HCT116 (cell line): ENCODE data around the gene IL3RA. TPM values are rescaled to one million over a fixed set of nuclear protein-coding genes. Genes with fewer than 3 reads are reported as not detected.

Experiments
- ATAC-seq: fragments of 200-7000 bp; cut with Tn5 transposase; 2 replicates; pipeline ENCODE4 v1.9.1; 2020; ENCODE audit warnings: mild to moderate bottlenecking, moderate library complexity
- BruUV-seq: library from RNA; stranded (reverse); fragments of 400-500 nt; replicated peaks from 2 replicates; lab custom pipeline; 2021; lab: Mats Ljungman, UMichigan
- CTCF ChIA-PET: fragments of 300-600 bp; sonication (Branson Sonifier 250); formaldehyde crosslinking; loops from one replicate; lab custom pipeline; 2021; ENCODE audit warnings: antibody characterized with exemption; lab: Charles Lee
- POLR2A ChIA-PET: fragments of 300-600, 350-600 bp; sonication (Branson Sonifier 250); formaldehyde crosslinking; loops from one replicate; lab custom pipeline; 2021; ENCODE audit warnings: antibody characterized with exemption; lab: Charles Lee
- RAD21 ChIA-PET, 2 experiments: fragments of 300-600 bp; sonication (Branson Sonifier 250); formaldehyde crosslinking; loops; one replicate each; lab custom pipeline; 2023; ENCODE audit warnings: low total read pairs in 2 of 2; ENCODE audit not compliant: uncharacterized antibody in 2 of 2, unreplicated experiment in 2 of 2, low non-redundant PET in 1 of 2; lab: Charles Lee
- DNase-seq: peaks from one replicate; pipeline ENCODE4 v3.0.0-alpha.2; 2010; ENCODE audit warnings: low read depth, low spot score
- H2AFZ ChIP-seq: fragments of 200-600 bp; shearing (Covaris generic), sonication (generic); 2 replicates; pipeline ENCODE4 v1.6.1; 2017; ENCODE audit warnings: low read depth, mixed run types, mixed read lengths, antibody characterized with exemption, low read length; ENCODE audit not compliant: poor library complexity, severe bottlenecking
- H3K27ac ChIP-seq: 2 replicates; pipeline ENCODE4 v1.5.1; 2012; ENCODE audit warnings: low read depth, low read length
- H3K27me3 ChIP-seq: fragments of 200-600 bp; sonication (generic); 2 replicates; pipeline ENCODE4 v1.6.1; 2016; ENCODE audit warnings: mixed run types, low read length, mixed read lengths; ENCODE audit not compliant: insufficient read depth
- H3K36me3 ChIP-seq, 2 experiments: fragments of 200-500 bp in 1 of 2; fragments of 200-600 bp in 1 of 2; sonication (Bioruptor generic) in 1 of 2; sonication (generic) in 1 of 2; 2 replicates each; pipeline versions ENCODE4 v1.5.1 to v1.6.1; 2014 to 2016; ENCODE audit warnings: low read length in 2 of 2, inconsistent platforms in 1 of 2, mixed read lengths in 1 of 2, mixed run types in 1 of 2; ENCODE audit not compliant: insufficient read depth in 2 of 2, control insufficient read depth in 1 of 2
- H3K4me1 ChIP-seq, 2 experiments: fragments of 200-600 bp in 1 of 2; sonication (generic) in 1 of 2; 2 replicates each; pipeline versions ENCODE4 v1.5.1 to v1.6.1; 2012 to 2017; ENCODE audit warnings: low read length in 2 of 2, inconsistent platforms in 1 of 2, mild to moderate bottlenecking in 1 of 2, mixed read lengths in 1 of 2, mixed run types in 1 of 2, moderate library complexity in 1 of 2; ENCODE audit not compliant: insufficient read depth in 2 of 2, control insufficient read depth in 1 of 2
- H3K4me2 ChIP-seq: fragments of 200-600 bp; sonication (generic); 2 replicates; pipeline ENCODE4 v1.6.1; 2017; ENCODE audit warnings: mixed run types, low read length, mixed read lengths
- H3K4me3 ChIP-seq, 2 experiments: fragments of 200-600 bp in 1 of 2; sonication (generic) in 1 of 2; replicated peaks in 1 of 2; 2 replicates each; pipeline ENCODE4 v1.5.1; 2011 to 2016; ENCODE audit warnings: low read length in 2 of 2, control low read depth in 1 of 2, low read depth in 1 of 2, mild to moderate bottlenecking in 1 of 2, mixed read lengths in 1 of 2, mixed run types in 1 of 2
- H3K79me2 ChIP-seq: fragments of 200-600 bp; sonication (generic); 2 replicates; pipeline ENCODE4 v1.6.1; 2017; ENCODE audit warnings: mild to moderate bottlenecking, mixed run types, low read length, moderate library complexity, mixed read lengths; ENCODE audit not compliant: insufficient read depth
- H3K9ac ChIP-seq: fragments of 200-600 bp; sonication (generic); 2 replicates; pipeline ENCODE4 v1.6.1; 2016; ENCODE audit warnings: low read length, mixed read lengths
- H3K9me2 ChIP-seq: fragments of 200-600 bp; sonication (generic), shearing (Covaris generic); 2 replicates; pipeline ENCODE4 v1.6.1; 2017; ENCODE audit warnings: mixed run types, mild to moderate bottlenecking, moderate library complexity; ENCODE audit not compliant: insufficient read depth
- H3K9me3 ChIP-seq, 2 experiments: fragments of 200-500 bp in 1 of 2; fragments of 200-600 bp in 1 of 2; sonication (Bioruptor generic) in 1 of 2; sonication (generic) in 1 of 2; 2 replicates each; pipeline ENCODE4 v1.6.1; 2014 to 2017; ENCODE audit warnings: low read length in 2 of 2, mixed read lengths in 2 of 2, inconsistent platforms in 1 of 2, low read depth in 1 of 2, mild to moderate bottlenecking in 1 of 2, mixed run types in 1 of 2, moderate library complexity in 1 of 2; ENCODE audit not compliant: control insufficient read depth in 1 of 2, insufficient read depth in 1 of 2
- H4K20me1 ChIP-seq: fragments of 200-600 bp; sonication (generic), shearing (Covaris generic); 2 replicates; pipeline ENCODE4 v1.6.1; 2017; ENCODE audit warnings: mixed run types, mild to moderate bottlenecking, moderate library complexity; ENCODE audit not compliant: insufficient read depth
- CEBPB ChIP-seq: IDR thresholded peaks from 2 replicates; pipeline ENCODE4 v1.6.1; 2012; ENCODE audit warnings: low read depth
- EGR1 ChIP-seq: IDR thresholded peaks from 2 replicates; pipeline ENCODE4 v1.6.1; 2012; ENCODE audit warnings: low read depth
- ELF1 ChIP-seq: IDR thresholded peaks from 2 replicates; pipeline ENCODE4 v1.6.1; 2012; ENCODE audit warnings: low read depth, borderline replicate concordance
- EZH2 ChIP-seq: fragments of 200-600 bp; sonication (generic); IDR thresholded peaks from 2 replicates; pipeline ENCODE4 v1.6.1; 2017; ENCODE audit warnings: antibody characterized with exemption, mixed run types
- EZH2phosphoT487 ChIP-seq: fragments of 200-600 bp; IDR thresholded peaks from 2 replicates; pipeline ENCODE4 v1.6.1; 2018; ENCODE audit warnings: antibody characterized with exemption, borderline replicate concordance
- FOSL1 ChIP-seq: IDR thresholded peaks from 2 replicates; pipeline ENCODE4 v1.6.1; 2012; ENCODE audit warnings: low read depth
- MAX ChIP-seq: IDR thresholded peaks from 2 replicates; pipeline ENCODE4 v1.6.1; 2012
- POLR2A ChIP-seq: IDR thresholded peaks from 2 replicates; pipeline ENCODE4 v1.7.0; 2011; ENCODE audit warnings: borderline replicate concordance; ENCODE audit not compliant: insufficient read depth, insufficient read length; ENCODE audit errors: extremely low read depth
- RAD21 ChIP-seq: IDR thresholded peaks from 2 replicates; pipeline ENCODE4 v1.6.1; 2012; ENCODE audit warnings: low read depth, mild to moderate bottlenecking
- REST ChIP-seq: IDR thresholded peaks from 2 replicates; pipeline ENCODE4 v1.6.1; 2012; ENCODE audit warnings: low read depth
- SP1 ChIP-seq: IDR thresholded peaks from 2 replicates; pipeline ENCODE4 v1.6.1; 2012; ENCODE audit warnings: low read depth
- TCF7L2 ChIP-seq: IDR thresholded peaks from 2 replicates; pipeline ENCODE4 v1.7.0; 2011; ENCODE audit warnings: borderline replicate concordance, inconsistent platforms; ENCODE audit not compliant: insufficient read depth, insufficient read length; ENCODE audit errors: extremely low read depth
- YY1 ChIP-seq: IDR thresholded peaks from 2 replicates; pipeline ENCODE4 v1.6.1; 2011; ENCODE audit warnings: low read length, low read depth, moderate library complexity, mild to moderate bottlenecking; ENCODE audit not compliant: insufficient replicate concordance; ENCODE audit errors: extremely low read depth
- ZNF274 ChIP-seq: fragments of 200-500 bp; sonication (Bioruptor generic); IDR thresholded peaks from 2 replicates; pipeline ENCODE4 v1.6.1; 2014; ENCODE audit warnings: mild to moderate bottlenecking, low read depth, low read length, inconsistent platforms
- intact Hi-C: fragments of 100-400 bp; cut with micrococcal nuclease; formaldehyde crosslinking; loops from 2 replicates; pipeline ENCODE4 v1.10.0; 2022
- total RNA-seq: library from RNA; stranded (reverse); gene quantifications from one replicate; pipeline ENCODE4 v1.2.1, GENCODE V29; 2021; ENCODE audit not compliant: unreplicated experiment

IL3RA gene
- total RNA-seq, 1 experiment from 2014 or later = not detected

GRCh38 chrX:1313788-1314187 lies 22.8 kb upstream of the IL3RA start:
- no peak overlapping the region for H3K4me3 ChIP-seq
- H3K9me3 ChIP-seq = no peaks in the 10 kb centered on the region
- ATAC-seq (no peak), DNase-seq (no peak)
- TF ChIP-seq MAX = no peak
- no peak for TF ChIP-seq EGR1
- TF ChIP-seq ZNF274 = no peak
- no peak for TF ChIP-seq EZH2
- TF ChIP-seq FOSL1 = no peak
- TF ChIP-seq EZH2phosphoT487 = no peak
- no peak for TF ChIP-seq CEBPB
- no peak for TF ChIP-seq YY1
- TF ChIP-seq REST = no peak
- no peak for TF ChIP-seq TCF7L2
- TF ChIP-seq SP1 = no peak
- no peak for TF ChIP-seq RAD21
- no peak for TF ChIP-seq POLR2A
- TF ChIP-seq ELF1 = no peak
- no peak overlapping the region for H3K4me2 ChIP-seq
- no peaks in the 10 kb centered on the region for H3K4me1 ChIP-seq
- H3K27me3 ChIP-seq = no peaks in the 10 kb centered on the region
- H3K9me2 ChIP-seq = no peaks in the 10 kb centered on the region
- ChIA-PET CTCF (no interaction called here), POLR2A (no interaction called here), RAD21 (no interaction called here)
- no peak overlapping the region for H3K9ac ChIP-seq
- BruUV-seq = no TSS peak
- no peak overlapping the region for H3K27ac ChIP-seq
- H2AFZ ChIP-seq = no peak overlapping the region
- no peaks in the 10 kb centered on the region for H3K79me2 ChIP-seq
- H3K36me3 ChIP-seq = no peaks in the 10 kb centered on the region
- intact Hi-C loops = no loop called here
- no peaks in the 10 kb centered on the region for H4K20me1 ChIP-seq
